ACC112 (cell line): ENCODE measurements around the gene ZNF665.
"Not testable (repeated sequence)": the region's sequence is repeated elsewhere in the genome, so short reads cannot be mapped to it uniquely, and the experiment has no call there.

ENCODE experiments used
- H2AFZ ChIP-seq: fragments of 200-600 bp; sonication (generic); one replicate; pipeline ENCODE4 v1.6.0; 2017; ENCODE audit warnings: antibody characterized with exemption, low read length; ENCODE audit not compliant: unreplicated experiment
- H3K27ac ChIP-seq: fragments of 200-600 bp; sonication (generic); 2 replicates; pipeline ENCODE4 v1.5.1; 2014; ENCODE audit warnings: low read depth, mild to moderate bottlenecking, antibody characterized with exemption, low read length, moderate library complexity
- H3K27me3 ChIP-seq: fragments of 200-600 bp; sonication (generic); 2 replicates; pipeline ENCODE4 v1.6.1; 2014; ENCODE audit warnings: mild to moderate bottlenecking, antibody characterized with exemption, low read length, moderate library complexity, mixed read lengths; ENCODE audit not compliant: insufficient read depth
- H3K36me3 ChIP-seq: fragments of 200-600 bp; sonication (generic); 2 replicates; pipeline ENCODE4 v1.6.1; 2016; ENCODE audit warnings: mild to moderate bottlenecking, antibody characterized with exemption, low read length, moderate library complexity, mixed read lengths; ENCODE audit not compliant: insufficient read depth
- H3K4me1 ChIP-seq: fragments of 200-600 bp; sonication (generic); one replicate; pipeline ENCODE4 v1.6.1; 2016; ENCODE audit warnings: low read length, mixed read lengths; ENCODE audit not compliant: insufficient read depth, unreplicated experiment, control insufficient read depth
- H3K4me3 ChIP-seq: fragments of 200-600 bp; sonication (generic); 2 replicates; pipeline ENCODE4 v1.5.1; 2014; ENCODE audit warnings: mild to moderate bottlenecking, low read depth, low read length
- H3K79me2 ChIP-seq: fragments of 200-600 bp; sonication (generic); one replicate; pipeline ENCODE4 v1.6.0; 2016; ENCODE audit warnings: low read length; ENCODE audit not compliant: control insufficient read depth, unreplicated experiment, insufficient read depth

The ZNF665 gene

GRCh38 chr19:53189691-53190198 lies 3.4 kb downstream of the ZNF665 start:
- H3K4me1 ChIP-seq, H3K27ac ChIP-seq, H3K27me3 ChIP-seq, H3K79me2 ChIP-seq, H3K36me3 ChIP-seq, H2AFZ ChIP-seq, H3K4me3 ChIP-seq: not testable (repeated sequence)

DNA sequence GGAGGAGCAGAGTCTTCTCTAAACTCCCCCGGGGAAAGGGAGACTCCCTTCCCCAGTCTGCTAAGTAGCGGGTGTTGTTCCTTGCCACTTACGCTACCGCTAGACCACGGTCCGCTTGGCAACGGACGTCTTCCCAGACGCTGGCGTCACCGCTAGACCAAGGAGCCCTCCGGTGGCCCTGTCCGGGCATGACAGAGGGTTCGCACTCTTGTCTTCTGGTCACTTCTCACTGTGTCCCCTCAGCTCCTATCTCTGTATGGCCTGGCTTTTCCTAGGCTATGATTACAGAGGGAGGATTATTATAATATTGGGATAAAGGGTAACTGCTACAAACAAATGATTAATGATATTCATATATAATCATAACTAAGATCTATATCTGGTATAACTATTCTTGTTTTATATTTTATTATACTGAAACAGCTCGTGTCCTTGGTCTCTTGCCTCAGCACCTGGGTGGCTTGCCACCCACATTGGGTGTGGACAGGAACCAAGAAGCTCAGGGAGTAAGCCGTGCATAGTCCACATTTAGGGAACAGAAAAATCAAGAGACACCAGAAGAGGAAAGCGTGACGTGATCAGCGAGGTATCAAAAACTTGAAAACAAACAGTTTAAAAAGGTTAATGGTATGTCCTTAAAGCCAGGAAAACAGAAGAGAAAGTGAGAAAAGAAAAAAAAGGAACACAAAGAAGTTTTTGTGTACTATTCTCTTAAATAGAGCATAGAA lies 7.8 kb downstream of the ZNF665 start:
- not testable (repeated sequence) for H3K27ac ChIP-seq, H3K27me3 ChIP-seq, H2AFZ ChIP-seq, H3K4me3 ChIP-seq, H3K79me2 ChIP-seq
- Histone ChIP-seq H3K36me3 (peaks cover 12% of the 10 kb centered on the region; the same call in 1 of the 2 replicates), H3K4me1 (peaks cover 16% of the 10 kb centered on the region)

DNA sequence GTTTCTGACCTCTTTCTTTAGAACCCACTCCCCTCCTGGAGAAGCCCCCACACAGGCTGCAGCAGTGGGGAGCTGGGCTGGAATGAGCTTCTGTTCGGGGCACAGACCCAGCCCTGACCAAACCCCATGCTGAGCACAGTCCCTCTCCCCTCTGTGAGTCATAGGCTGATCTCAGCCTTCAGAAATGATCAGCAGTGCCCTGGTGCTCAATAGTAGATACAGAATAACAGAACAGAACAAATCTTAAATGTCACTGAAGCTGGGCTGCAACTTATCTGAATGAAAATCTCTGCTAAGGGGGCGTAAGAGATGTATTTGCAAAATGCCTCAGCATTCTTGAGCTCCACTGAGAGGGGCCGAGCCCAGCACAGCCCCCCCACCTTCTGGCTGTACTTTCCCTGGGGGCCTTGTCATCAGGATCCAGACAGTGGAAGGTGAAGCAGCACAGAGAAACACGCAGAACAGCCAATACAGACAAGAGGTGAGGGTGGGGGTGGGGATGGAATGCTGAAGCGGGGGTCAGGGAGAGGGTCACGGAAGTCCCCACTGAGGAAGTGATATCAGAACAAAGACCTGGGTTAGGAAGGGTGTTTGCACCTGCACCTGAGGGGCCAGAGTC lies 9.9 kb downstream of the ZNF665 start:
- Histone ChIP-seq H3K4me3 (peak overlapping the region; percentile 42; the same call in 1 of the 2 replicates), H2AFZ (no peak overlapping the region), H3K4me1 (peaks cover 16% of the 10 kb centered on the region), H3K79me2 (no peaks in the 10 kb centered on the region), H3K36me3 (peaks cover 18% of the 10 kb centered on the region; the same call in 1 of the 2 replicates), H3K27me3 (no peaks in the 10 kb centered on the region), H3K27ac (peak overlapping the region; percentile 89)

- H3K27ac ChIP-seq: peak overlapping the region; percentile 89
- H3K79me2 ChIP-seq: no peaks in the 10 kb centered on the region
- H2AFZ ChIP-seq: no peak overlapping the region
- H3K4me1 ChIP-seq: peaks cover 16% of the 10 kb centered on the region
- H3K27me3 ChIP-seq: no peaks in the 10 kb centered on the region
- H3K4me3 ChIP-seq: no peak overlapping the region
- H3K36me3 ChIP-seq: peaks cover 18% of the 10 kb centered on the region; the same call in 1 of the 2 replicates
Observed at GRCh38 chr19:53182202-53182601, 11.0 kb downstream of the ZNF665 start.

- Histone ChIP-seq H3K27ac (no peak overlapping the region), H3K36me3 (peaks cover 20% of the 10 kb centered on the region; the same call in 1 of the 2 replicates), H2AFZ (no peak overlapping the region), H3K4me3 (no peak overlapping the region), H3K79me2 (no peaks in the 10 kb centered on the region), H3K4me1 (peaks cover 7% of the 10 kb centered on the region), H3K27me3 (no peaks in the 10 kb centered on the region)
Observed at GRCh38 chr19:53177986-53178385, 15.2 kb downstream of the ZNF665 start.

DNA sequence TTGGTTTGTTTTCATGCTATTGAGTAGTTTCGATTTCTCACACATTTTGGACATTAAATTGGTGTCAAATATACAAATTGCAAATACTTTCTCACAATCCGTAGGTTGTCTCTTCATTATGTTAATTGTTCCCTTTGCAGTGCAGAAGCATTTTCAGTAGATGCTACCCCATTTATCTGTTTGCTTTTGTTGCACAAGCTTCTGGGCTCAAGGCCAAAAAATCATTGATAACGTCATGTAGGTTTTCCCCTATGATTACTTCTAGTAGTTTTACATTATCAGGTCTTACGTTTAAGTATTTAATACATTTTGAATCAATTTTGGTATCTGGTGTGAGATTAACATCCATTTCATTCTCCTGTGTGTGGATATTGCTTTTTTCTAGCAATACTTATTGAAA lies 20.3 kb downstream of the ZNF665 start:
- Histone ChIP-seq H2AFZ (no peak overlapping the region), H3K79me2 (no peaks in the 10 kb centered on the region), H3K4me1 (no peaks in the 10 kb centered on the region), H3K27me3 (no peaks in the 10 kb centered on the region), H3K4me3 (no peak overlapping the region), H3K36me3 (0 out of 2 replicates have a peak, but pooled peaks cover 2% of the 10 kb centered on the region), H3K27ac (no peak overlapping the region)

- Histone ChIP-seq H3K4me3 (no peak overlapping the region), H3K79me2 (no peaks in the 10 kb centered on the region), H3K27ac (no peak overlapping the region), H3K36me3 (peaks cover 14% of the 10 kb centered on the region), H3K27me3 (no peaks in the 10 kb centered on the region), H3K4me1 (no peaks in the 10 kb centered on the region), H2AFZ (no peak overlapping the region)
Observed at GRCh38 chr19:53165691-53166091, 27.5 kb downstream of the ZNF665 start.

DNA sequence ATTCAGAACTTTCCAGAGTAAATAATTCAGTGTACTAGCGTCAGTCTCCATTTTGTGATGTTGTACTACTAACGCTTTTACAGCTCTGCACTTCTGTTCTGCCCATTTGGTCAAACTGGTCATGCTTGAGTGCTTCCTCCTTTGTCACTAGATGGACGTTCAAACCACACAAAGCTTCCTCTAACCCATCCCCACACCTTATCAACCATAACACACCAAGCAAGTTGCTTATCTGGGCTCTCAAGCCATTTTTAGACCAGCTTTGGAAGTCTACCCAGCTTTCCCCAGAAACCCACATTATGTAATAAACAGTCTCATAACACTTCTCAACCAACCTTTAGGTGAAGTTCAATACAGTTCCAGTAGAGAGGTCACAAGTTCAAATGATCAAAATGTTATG lies 32.0 kb downstream of the ZNF665 start:
- Histone ChIP-seq H3K79me2 (peaks cover 16% of the 10 kb centered on the region), H3K27ac (no peak overlapping the region), H3K4me1 (peaks cover 4% of the 10 kb centered on the region), H2AFZ (no peak overlapping the region), H3K27me3 (no peaks in the 10 kb centered on the region), H3K36me3 (peaks cover 12% of the 10 kb centered on the region), H3K4me3 (no peak overlapping the region)

- Histone ChIP-seq H3K36me3 (peaks cover 7% of the 10 kb centered on the region), H3K4me1 (peaks cover 4% of the 10 kb centered on the region), H3K27me3 (no peaks in the 10 kb centered on the region), H3K4me3 (no peak overlapping the region), H2AFZ (no peak overlapping the region), H3K27ac (no peak overlapping the region), H3K79me2 (peaks cover 18% of the 10 kb centered on the region)
Observed at GRCh38 chr19:53160350-53160749, 32.8 kb downstream of the ZNF665 start.

GRCh38 chr19:53158119-53158656 lies 35.0 kb downstream of the ZNF665 start:
- H2AFZ ChIP-seq: peak overlapping the region; percentile 68

More at GRCh38 chr19:53158119-53158656, 35.0 kb downstream of the ZNF665 start:
- no peak overlapping the region; the same call in 1 of the 2 replicates for H3K27ac ChIP-seq
- peak overlapping the region; percentile 90 for H3K4me3 ChIP-seq
- H3K36me3 ChIP-seq: peaks cover 3% of the 10 kb centered on the region; the same call in 1 of the 2 replicates
- peaks cover 4% of the 10 kb centered on the region for H3K4me1 ChIP-seq
- no peaks in the 10 kb centered on the region for H3K27me3 ChIP-seq
- peaks cover 22% of the 10 kb centered on the region for H3K79me2 ChIP-seq
